ENCODE measurements around the gene IGFALS.

The IGFALS gene

DNA sequence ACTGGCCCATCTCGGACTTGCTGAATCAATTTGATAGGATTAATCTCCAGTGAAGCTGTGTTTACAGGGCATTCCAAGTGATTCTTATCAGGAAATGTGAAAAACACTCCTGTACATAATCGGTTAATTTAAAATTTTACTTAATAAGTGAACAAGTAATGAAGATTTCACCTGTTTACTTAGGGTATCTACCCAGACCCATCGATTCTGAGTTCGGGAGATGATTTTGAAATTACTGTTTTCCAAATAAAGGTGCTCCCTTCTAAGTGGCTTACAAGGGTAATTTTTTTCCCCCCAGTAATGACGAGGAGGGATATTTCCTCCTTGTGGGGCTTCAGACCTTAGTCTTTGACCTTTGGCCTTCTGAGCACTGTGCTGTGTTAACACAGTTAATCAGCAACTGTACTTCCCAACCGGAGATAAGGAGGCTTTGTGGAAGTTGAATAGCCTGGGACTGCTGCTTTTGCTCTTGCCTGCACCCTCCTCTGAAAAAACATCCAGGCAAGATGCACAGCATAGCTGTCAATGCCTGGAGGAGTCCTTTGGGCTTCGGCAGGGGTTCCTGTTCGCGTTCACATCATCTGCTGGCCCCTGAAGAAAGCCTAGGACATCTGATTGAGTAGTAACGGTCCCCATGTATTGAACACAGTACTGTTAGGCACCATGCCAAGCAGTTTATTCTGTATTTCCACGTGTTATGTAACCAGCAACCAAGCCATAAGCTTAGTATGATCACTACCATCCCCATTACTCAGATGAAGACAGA is 35.3 kb upstream of the IGFALS start:
- DNase-seq (ENCODE audit: low read depth): no peak
- no peak overlapping the region for H3K4me3 ChIP-seq (ENCODE audit: low read depth, low read length)
- TF ChIP-seq, protein P1, sequence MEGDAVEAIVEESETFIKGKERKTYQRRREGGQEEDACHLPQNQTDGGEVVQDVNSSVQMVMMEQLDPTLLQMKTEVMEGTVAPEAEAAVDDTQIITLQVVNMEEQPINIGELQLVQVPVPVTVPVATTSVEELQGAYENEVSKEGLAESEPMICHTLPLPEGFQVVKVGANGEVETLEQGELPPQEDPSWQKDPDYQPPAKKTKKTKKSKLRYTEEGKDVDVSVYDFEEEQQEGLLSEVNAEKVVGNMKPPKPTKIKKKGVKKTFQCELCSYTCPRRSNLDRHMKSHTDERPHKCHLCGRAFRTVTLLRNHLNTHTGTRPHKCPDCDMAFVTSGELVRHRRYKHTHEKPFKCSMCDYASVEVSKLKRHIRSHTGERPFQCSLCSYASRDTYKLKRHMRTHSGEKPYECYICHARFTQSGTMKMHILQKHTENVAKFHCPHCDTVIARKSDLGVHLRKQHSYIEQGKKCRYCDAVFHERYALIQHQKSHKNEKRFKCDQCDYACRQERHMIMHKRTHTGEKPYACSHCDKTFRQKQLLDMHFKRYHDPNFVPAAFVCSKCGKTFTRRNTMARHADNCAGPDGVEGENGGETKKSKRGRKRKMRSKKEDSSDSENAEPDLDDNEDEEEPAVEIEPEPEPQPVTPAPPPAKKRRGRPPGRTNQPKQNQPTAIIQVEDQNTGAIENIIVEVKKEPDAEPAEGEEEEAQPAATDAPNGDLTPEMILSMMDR (IDR thresholded peaks at IDR 0.05; ENCODE audit: insufficient read depth, low read depth, low read length, missing control alignments): no peak

DNA sequence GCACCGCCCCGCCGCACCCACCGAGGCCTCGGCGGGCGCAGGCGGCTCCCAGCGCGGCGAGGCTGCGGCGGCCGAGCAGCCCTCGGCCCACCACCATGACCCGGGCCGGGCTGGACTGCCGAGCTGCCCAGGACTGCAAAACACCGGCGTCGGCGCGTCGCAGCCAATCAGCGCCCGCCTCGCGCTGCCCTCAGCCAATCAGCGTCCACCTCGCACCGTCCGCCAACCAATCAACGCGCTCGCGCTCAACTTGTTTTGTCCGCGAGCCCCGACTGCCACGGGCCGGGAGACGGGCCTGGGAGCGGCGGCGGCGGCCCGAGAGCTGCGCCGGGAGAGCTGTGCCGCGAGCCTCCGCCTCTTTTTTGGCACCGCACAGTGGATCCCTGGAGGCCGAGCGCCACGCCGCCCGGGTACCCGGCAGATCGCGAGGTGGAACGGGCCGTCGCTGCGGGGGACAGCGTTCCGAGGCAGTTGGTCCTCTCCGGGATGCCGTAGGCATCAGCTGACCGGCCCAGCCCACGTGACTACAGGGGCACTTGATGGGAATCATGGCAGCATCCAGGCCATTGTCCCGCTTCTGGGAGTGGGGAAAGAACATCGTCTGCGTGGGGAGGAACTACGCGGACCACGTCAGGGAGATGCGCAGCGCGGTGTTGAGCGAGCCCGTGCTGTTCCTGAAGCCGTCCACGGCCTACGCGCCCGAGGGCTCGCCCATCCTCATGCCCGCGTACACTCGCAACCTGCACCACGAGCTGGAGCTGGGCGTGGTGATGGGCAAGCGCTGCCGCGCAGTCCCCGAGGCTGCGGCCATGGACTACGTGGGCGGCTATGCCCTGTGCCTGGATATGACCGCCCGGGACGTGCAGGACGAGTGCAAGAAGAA is 33.4 kb upstream of the IGFALS start, which contains the start of the genes FAHD1 and HAGH:
FAHD1 (plus strand) TSS at position 516 of the 883 bp plus-strand sequence; CDS start at position 549, 33 bp downstream.
HAGH (minus strand) TSS at position 135 of the 883 bp plus-strand sequence; CDS start at position 97, 38 bp downstream.
- peak; percentile 95 for DNase-seq (ENCODE audit: low read depth)
- peak within 1 kb of the TSS; percentile 56 for H3K4me3 ChIP-seq (ENCODE audit: low read depth, low read length)
- TF ChIP-seq, protein P1 (IDR thresholded peaks at IDR 0.05; ENCODE audit: insufficient read depth, low read depth, low read length, missing control alignments): no peak

DNA sequence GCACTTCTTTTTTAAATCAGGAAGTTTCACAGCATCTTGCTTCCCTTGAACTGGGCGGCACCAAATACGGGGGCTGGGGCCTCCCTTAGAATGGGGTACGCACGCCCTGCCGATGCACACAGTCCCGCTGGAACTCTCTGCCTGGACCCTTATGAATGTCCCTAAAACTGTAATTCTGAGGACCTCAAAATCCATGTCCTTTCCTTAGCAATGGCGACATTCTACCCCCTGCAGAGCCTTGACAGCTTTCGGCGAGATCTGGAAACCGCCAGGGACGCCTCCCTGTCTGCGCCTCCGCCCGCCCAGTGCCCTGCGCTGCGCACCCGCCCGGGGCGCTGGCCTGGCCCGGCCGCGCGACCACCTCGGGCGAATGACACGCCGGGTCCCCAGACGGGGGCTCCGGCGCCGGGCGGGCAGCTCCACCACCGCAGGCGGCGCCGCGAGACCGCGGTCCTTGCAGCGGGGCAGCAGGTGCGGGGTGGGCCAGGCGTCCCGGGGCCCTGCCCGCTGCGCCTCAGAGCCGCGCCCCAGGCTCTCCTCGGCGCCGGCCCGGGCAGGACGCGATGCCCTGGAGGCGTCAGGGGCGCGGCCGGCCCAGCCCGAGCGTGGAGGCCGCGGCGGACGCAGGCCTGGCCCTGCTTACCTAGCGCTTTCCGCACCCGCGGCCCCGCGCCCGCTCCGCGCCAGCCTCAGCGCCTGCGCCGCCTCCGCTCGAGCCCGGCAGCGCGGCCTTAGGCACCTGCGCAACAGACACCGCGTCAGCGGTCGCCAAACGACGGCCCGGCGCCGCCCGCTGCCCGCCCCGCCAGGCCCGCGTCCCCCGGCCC is 32.6 kb upstream of the IGFALS start:
- H3K4me3 ChIP-seq (ENCODE audit: low read depth, low read length): peak overlapping the region; percentile 54
- DNase-seq (ENCODE audit: low read depth): peak; percentile 80
- TF ChIP-seq, protein P1 (IDR thresholded peaks at IDR 0.05; ENCODE audit: insufficient read depth, low read depth, low read length, missing control alignments): peak; percentile 5

DNA sequence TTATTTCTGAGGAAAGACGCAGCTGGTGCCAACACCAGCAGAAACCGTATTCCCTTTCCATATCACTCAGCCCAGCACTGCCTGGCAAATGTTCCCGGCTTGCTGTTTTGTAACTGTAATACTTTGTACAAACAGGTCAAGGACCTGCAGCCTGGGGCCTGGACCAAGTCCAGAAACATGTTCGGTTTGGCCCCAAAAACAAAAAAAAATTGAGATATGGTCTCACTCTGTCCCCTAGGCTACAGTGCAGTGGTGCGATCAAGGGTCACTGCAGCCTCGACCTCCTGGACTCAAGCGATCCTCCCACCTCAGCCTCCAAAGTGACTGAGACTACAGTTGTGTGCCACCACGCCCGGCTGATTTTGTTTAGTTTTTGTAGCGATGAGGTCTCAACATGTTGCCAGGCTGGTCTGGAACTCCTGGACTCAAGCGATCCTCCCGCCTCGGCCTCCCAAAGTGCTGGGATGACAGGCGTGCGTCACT is 31.9 kb upstream of the IGFALS start:
- DNase-seq (ENCODE audit: low read depth): no peak
- TF ChIP-seq, protein P1 (IDR thresholded peaks at IDR 0.05; ENCODE audit: insufficient read depth, low read depth, low read length, missing control alignments): no peak
- H3K4me3 ChIP-seq (ENCODE audit: low read depth, low read length): peak overlapping the region; percentile 54

DNA sequence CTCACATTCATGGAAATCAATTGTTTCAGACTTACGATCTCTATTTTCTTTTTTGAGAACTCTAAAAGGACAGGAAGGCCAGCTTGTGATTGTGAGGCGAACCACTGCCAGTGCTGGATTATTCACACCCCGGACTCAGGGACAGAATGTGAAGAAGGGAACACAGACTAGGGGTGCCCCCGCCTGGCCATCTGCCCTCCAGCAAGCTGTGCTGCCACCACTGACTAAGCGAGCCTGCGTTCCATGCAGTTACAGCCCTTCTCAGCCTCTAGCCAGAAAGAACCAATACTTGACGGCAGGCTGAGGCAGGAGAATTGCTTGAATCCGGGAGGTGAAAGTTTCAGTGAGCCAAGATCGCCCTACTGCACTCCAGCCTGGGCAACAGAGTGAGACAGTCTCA is 30.3 kb upstream of the IGFALS start:
- no peak overlapping the region for H3K4me3 ChIP-seq (ENCODE audit: low read depth, low read length)
- peak; percentile 83 for DNase-seq (ENCODE audit: low read depth)
- TF ChIP-seq, protein P1 (IDR thresholded peaks at IDR 0.05; ENCODE audit: insufficient read depth, low read depth, low read length, missing control alignments): peak; percentile 60

DNA sequence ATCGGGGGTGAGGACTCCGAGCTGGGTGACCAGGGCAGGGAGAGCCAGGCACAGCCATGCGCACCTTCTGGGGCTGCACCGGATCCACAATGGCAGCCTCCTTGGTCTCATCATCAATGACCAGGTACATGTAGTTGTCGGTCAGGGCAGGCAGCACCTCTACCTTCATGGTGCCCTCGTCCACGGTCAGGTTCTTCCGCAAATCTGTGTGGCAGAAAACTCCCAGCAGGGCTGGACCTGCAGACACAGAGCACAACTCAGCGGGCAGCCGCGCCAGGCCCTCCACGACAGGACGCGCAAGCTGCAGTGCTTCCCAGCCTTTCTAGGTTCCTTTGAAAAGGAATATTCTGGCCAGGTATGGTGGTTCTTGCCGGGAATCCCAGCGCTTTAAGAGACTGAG is 29.3 kb upstream of the IGFALS start:
- TF ChIP-seq, protein P1 (IDR thresholded peaks at IDR 0.05; ENCODE audit: insufficient read depth, low read depth, low read length, missing control alignments): no peak
- H3K4me3 ChIP-seq (ENCODE audit: low read depth, low read length): no peak overlapping the region
- no peak for DNase-seq (ENCODE audit: low read depth)
